ENCODE data around the gene RDM1. TPM values are rescaled to one million over a fixed set of nuclear protein-coding genes. Genes with fewer than 3 reads are reported as not detected.

RDM1 gene
- polyA plus RNA-seq, 3 donors, result not detected

DNA sequence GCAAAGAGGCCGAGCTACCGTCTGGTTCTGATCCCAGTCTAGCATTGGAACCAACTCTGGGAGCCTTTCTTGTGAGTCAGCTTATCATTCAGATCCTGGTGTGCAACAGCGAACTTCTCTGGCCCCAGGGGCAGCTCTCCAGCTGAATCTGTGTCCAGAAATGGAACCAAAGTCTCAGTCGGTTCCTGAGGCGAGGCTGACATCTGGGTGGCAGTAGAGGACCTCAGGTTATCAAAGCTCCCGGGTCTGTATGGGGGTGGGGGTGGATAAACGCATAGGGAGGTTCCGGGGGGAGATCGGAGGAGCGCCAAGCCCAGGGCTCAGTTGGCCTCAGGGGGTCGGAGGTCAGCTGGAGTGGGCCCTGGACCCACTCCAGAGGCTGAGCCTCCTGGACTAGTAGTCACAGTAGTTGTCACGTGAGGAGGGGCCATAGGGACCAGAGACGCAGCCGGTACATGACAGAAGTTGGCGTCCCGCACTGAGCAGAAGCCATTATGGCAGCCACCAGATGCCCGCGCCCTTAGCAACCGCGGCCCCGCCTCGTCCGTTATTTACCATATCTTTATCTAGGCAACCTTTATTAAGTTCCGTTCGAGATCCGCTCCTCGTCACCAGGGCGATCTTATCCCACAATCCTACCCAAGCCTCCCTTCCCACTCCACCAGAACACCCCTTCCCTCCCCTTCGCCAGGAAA is 12.9 kb downstream of the RDM1 start:
- no peaks in the 10 kb centered on the region for H3K79me2 ChIP-seq (ENCODE audit: insufficient read depth, low read length)
- H3K9me3 Mint-ChIP-seq, result peaks cover 0 to 3% (median 0%) of the 10 kb centered on the region in 7 donors
- H3K4me3 ChIP-seq (replicated peaks in 1 of 3; ENCODE audit: low read depth in 2 of 3, low read length in 3 of 3), result no peak overlapping the region
- H3K36me3 Mint-ChIP-seq, result peaks cover 3 to 9% of the 10 kb centered on the region in 2 donors
- H4K20me1 ChIP-seq (ENCODE audit: insufficient read depth, low read length), result no peaks in the 10 kb centered on the region
- H3K27ac ChIP-seq (ENCODE audit: low read depth in 1 of 2, low read length in 2 of 2), result no peak overlapping the region
- intact Hi-C loops (cut with micrococcal nuclease), result no loop called here
- H3K4me2 ChIP-seq (replicated peaks; ENCODE audit: extremely low read depth, low read length, poor library complexity, severe bottlenecking), result no peak overlapping the region
- TF ChIP-seq, protein P1, sequence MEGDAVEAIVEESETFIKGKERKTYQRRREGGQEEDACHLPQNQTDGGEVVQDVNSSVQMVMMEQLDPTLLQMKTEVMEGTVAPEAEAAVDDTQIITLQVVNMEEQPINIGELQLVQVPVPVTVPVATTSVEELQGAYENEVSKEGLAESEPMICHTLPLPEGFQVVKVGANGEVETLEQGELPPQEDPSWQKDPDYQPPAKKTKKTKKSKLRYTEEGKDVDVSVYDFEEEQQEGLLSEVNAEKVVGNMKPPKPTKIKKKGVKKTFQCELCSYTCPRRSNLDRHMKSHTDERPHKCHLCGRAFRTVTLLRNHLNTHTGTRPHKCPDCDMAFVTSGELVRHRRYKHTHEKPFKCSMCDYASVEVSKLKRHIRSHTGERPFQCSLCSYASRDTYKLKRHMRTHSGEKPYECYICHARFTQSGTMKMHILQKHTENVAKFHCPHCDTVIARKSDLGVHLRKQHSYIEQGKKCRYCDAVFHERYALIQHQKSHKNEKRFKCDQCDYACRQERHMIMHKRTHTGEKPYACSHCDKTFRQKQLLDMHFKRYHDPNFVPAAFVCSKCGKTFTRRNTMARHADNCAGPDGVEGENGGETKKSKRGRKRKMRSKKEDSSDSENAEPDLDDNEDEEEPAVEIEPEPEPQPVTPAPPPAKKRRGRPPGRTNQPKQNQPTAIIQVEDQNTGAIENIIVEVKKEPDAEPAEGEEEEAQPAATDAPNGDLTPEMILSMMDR (IDR thresholded peaks at IDR 0.05), result no peak
- H3K9ac ChIP-seq (ENCODE audit: insufficient read depth, low read length, poor library complexity, severe bottlenecking), result no peak overlapping the region
- H3K27ac Mint-ChIP-seq, result peak overlapping the region in 1 of 7 donors; percentile 25
- H3K27me3 Mint-ChIP-seq (ENCODE audit: low read depth in 3 of 3), result peaks cover 0 to 4% (median 0%) of the 10 kb centered on the region in 3 donors
- H3K4me1 ChIP-seq (ENCODE audit: control insufficient read depth in 1 of 2, insufficient read depth in 2 of 2, low read length in 2 of 2), result no peaks in the 10 kb centered on the region
- H3K4me1 Mint-ChIP-seq, result peaks cover 7% of the 10 kb centered on the region
- no peak overlapping the region for H3K4me3 Mint-ChIP-seq
- no peaks in the 10 kb centered on the region for H3K9me3 ChIP-seq (replicated peaks in 1 of 2; ENCODE audit: control insufficient read depth in 1 of 2, insufficient read depth in 1 of 2, low read length in 2 of 2)
- over 99% methylated on average over 25 of the region's 29 CpGs for WGBS (ENCODE audit: insufficient coverage)
- H3K36me3 ChIP-seq (replicated peaks in 1 of 2; ENCODE audit: control insufficient read depth in 1 of 2, insufficient read depth in 2 of 2, low read length in 2 of 2), result no peaks in the 10 kb centered on the region
- no peak overlapping the region for H2AFZ ChIP-seq (ENCODE audit: insufficient read depth, low read depth, low read length, poor library complexity, severe bottlenecking)
- no peaks in the 10 kb centered on the region for H3K27me3 ChIP-seq (ENCODE audit: control insufficient read depth in 2 of 2, insufficient read depth in 2 of 2, low read length in 2 of 2)
- DNase-seq, result no peak

GRCh38 chr17:35915153-35915964 is 15.2 kb downstream of the RDM1 start:
- H3K4me2 ChIP-seq (replicated peaks; ENCODE audit: extremely low read depth, low read length, poor library complexity, severe bottlenecking), result no peak overlapping the region
- peaks cover 2 to 9% of the 10 kb centered on the region in 2 donors for H3K36me3 Mint-ChIP-seq
- peaks cover 0 to 4% (median 0%) of the 10 kb centered on the region in 3 donors for H3K27me3 Mint-ChIP-seq (ENCODE audit: low read depth in 3 of 3)
- H3K27ac Mint-ChIP-seq, result no peak overlapping the region
- no peak overlapping the region for H3K4me3 ChIP-seq (replicated peaks in 1 of 3; ENCODE audit: low read depth in 2 of 3, low read length in 3 of 3)
- no peak overlapping the region for H3K9ac ChIP-seq (ENCODE audit: insufficient read depth, low read length, poor library complexity, severe bottlenecking)
- intact Hi-C loops (cut with micrococcal nuclease), result no loop called here
- TF ChIP-seq, protein P1 (IDR thresholded peaks at IDR 0.05), result no peak
- no peak overlapping the region for H2AFZ ChIP-seq (ENCODE audit: insufficient read depth, low read depth, low read length, poor library complexity, severe bottlenecking)
- no peak for DNase-seq
- no peaks in the 10 kb centered on the region for H3K27me3 ChIP-seq (ENCODE audit: control insufficient read depth in 2 of 2, insufficient read depth in 2 of 2, low read length in 2 of 2)
- no peaks in the 10 kb centered on the region for H3K4me1 ChIP-seq (ENCODE audit: control insufficient read depth in 1 of 2, insufficient read depth in 2 of 2, low read length in 2 of 2)
- no peak overlapping the region for H3K4me3 Mint-ChIP-seq
- H3K27ac ChIP-seq (ENCODE audit: low read depth in 1 of 2, low read length in 2 of 2), result no peak overlapping the region
- H3K4me1 Mint-ChIP-seq, result peaks cover 7% of the 10 kb centered on the region
- H3K9me3 Mint-ChIP-seq, result peaks cover 0 to 3% (median 0%) of the 10 kb centered on the region in 7 donors
- no peaks in the 10 kb centered on the region for H3K36me3 ChIP-seq (replicated peaks in 1 of 2; ENCODE audit: control insufficient read depth in 1 of 2, insufficient read depth in 2 of 2, low read length in 2 of 2)
- H3K79me2 ChIP-seq (ENCODE audit: insufficient read depth, low read length), result no peaks in the 10 kb centered on the region
- no peaks in the 10 kb centered on the region for H3K9me3 ChIP-seq (replicated peaks in 1 of 2; ENCODE audit: control insufficient read depth in 1 of 2, insufficient read depth in 1 of 2, low read length in 2 of 2)
- no peaks in the 10 kb centered on the region for H4K20me1 ChIP-seq (ENCODE audit: insufficient read depth, low read length)
- WGBS (ENCODE audit: insufficient coverage), result 100% methylated on average over 3 of the region's 3 CpGs

Data from CD14-positive monocyte (primary cell).